Endometrium (tissue), 2 donors: Measurements from ENCODE around the gene ZNF202.
"Not testable (repeated sequence)": the region's sequence is repeated elsewhere in the genome, so short reads cannot be mapped to it uniquely, and the experiment has no call there.

Source experiments
- FAIRE-seq: peaks from 2 replicates; lab custom pipeline; 2012; peaks lifted over from hg19 to GRCh38; lab: Jason Lieb, UNC
- donor health status: control.
- donor health status: control.

ZNF202 gene

DNA sequence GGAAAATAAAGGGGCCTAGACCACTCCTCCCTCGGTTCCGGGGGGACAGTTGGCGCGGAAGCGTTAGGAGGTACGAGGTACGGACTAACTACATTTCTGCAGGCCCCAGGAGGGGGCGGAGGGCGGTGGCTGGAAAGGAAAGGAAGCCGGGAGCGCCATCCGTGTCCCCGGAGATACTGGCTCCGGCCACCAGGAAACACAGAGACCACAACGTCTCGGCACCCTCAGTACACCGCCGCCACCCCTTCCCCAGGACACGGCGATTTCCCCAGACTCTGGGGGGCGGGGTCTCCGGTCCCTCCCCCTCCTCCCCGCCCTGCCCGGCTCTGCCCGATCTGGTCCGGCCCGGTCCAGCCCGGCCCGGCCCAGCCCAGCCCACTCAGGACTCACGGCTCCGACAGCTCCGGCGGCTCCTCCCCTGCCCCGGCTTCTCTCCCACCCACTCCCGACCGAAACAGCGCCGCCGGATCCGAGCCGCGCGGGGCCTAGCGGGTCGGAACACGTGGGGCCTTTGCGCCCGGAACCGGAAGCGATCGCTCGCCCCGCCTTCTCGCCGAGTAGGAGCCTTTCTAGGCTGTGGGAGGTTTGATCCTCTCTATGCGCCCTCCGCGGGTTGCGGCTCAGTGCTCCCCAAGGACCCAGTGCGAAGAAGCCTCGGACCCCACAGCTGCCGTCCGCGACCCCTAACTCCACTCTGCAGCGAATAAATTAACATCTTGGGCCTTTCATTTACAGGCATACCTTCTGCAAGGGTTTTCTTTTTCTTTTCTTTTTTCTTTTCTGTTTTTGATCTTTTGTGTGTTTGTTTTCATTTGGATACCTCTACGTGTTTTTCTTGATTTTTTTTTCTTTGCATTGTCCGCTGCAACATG, at the start of gene ZNF202:
Gene ZNF202, minus strand, starts transcription at position 502 of the 872 bp plus-strand sequence. CDS start 10,772 bp downstream, outside the sequence.
- no peak for FAIRE-seq

DNA sequence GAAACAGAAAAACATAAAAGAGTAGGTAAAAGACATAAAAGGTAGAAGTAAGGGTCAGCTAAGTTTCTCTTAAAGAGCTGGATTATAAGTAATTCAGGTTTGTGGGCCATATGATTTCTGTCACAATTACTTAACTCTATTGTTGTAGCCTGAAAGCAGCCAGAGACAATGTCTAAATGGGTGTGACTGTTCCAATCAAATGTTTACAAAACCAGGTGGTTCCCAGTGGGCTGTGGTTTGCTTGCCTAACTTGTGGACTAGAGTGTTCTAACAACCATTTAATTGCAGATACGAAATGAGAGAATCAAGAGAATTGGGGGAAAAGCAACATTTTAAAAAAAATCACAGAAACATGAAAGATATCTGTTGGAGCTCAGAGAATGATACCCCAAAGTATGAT, 42.1 kb upstream of the ZNF202 start:
- no peak for FAIRE-seq

DNA sequence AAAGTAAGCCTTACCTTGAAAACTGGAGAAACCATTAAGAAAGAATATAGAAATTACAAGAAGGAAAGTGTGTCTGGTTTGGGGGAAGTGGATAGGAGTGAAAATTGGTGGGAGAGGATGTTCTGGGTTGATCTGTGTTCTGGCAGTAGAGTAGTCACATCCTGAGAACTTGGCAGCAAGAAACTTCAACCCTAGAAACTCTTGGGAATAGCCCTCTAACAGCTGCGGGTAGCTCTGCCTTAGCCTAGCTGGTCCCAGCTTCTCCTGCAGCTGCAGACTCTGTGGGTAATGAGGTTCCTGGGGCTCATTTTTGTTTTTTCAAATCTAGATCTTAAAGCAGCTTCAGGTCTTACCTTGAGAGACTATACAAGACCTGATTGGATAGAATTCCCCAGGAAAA, 37.1 kb upstream of the ZNF202 start:
- FAIRE-seq, result no peak

DNA sequence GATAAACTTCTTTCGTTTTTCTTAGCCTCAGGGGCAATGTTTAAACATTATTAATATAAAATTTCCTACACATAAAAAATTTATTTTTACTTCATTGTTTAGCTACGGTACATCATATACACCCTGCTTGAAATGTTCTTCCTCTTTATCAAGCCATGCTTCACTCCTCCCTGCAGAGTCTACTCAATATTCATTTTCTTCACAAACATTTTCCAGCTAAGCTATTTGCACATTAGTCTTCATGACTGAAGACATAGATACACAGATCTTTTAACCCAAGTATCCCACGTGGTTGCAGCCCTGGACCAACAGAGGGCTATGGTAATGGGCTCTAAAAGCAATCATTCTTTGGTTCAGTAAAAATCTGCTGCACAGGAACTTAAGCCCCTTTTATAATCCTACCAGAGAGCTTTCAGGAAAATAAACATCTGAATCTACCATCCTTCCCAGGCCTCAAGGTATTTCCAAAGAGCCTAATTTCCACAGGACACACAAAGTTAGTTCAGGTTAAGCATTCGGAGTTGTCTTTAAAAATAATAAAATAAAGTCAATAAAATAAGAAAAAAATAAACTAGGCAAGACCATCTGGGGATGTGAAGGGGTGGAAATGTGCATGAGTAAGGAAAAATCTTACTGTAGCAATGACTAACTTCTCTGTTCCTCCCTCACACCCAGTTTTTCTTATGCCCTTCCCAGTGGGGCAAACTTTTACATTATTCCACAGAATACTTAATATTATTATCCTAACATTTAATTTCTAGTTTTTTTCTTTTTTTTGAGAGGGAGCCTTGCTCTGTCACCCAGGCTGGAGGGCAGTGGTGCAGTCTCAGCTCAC, 34.5 kb upstream of the ZNF202 start:
- FAIRE-seq, result no peak

DNA sequence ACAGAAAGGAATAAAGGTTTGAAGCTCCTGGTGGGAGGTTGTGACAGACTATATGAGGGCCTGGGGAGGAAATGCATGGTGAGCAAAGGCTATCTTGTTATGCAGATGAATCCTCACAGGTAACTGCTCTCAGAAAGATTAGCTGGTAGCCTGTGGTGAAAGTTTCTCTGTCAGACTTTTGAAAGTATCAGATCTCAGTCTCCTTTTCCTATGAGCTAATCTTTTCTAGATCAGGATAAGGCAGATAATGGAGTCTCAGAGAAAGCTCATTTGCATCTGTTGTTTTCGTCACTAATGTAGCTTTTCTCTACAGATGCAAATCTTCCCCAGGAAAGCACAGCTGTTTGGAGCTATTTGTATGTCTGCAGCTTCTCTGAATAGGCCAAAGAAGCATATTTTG, 33.8 kb upstream of the ZNF202 start:
- no peak for FAIRE-seq

DNA sequence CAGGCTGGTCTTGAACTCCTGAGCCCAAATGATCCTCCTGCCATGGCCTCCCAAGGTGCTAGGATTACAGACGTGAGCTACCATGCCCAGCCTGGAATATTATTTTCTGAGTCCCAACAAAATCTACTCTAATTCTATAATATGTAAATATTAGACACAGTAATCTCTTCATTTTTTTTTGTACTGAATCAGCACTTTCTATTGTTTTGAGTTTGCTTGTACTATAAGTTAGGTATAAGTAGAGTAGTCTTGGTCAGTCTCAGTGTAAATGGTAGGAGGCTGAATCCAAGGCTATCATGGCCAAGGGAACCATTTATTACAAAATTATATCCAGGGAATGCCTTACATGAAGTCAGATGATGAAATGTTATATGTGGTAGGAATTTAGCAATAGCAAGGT, 32.5 kb upstream of the ZNF202 start:
- FAIRE-seq, result no peak

DNA sequence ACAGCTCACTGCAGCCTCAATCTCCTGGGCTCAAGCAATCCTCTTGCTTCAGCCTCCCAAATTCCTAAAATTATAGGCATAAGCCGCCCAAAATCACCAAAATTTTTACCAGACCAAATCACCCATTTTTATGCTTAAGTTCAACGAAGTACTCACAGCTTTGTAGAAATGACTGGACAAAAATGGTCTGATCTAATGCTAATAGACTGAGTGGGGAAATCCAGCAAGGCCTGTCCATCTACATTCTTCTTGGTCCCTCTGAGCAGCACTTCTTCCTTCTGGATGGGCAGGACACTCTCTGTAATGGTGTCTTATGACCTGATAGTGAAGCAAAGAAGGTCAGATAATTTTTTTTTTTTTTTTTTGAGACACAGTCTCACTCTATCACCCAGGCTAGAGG, 31.6 kb upstream of the ZNF202 start:
- FAIRE-seq, result no peak

DNA sequence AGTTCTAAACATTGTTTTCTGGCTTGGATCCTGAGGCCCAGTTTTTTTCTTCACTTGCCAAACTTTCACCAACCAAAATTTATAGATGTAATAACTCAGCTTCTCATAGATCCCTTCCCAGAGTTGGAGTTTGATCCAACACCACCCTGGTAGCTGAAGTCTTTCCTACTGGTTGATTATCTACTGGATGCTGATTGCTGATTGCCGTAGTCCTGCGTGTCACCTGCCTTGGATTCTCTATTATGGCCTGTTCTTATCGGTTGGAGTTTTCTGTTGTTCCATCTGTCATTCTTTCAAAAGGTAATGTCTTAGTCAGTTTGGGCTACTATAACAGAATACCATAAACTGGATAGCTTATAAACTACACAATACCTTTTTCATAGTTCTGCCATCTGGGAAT, 30.2 kb upstream of the ZNF202 start:
- FAIRE-seq, result no peak

DNA sequence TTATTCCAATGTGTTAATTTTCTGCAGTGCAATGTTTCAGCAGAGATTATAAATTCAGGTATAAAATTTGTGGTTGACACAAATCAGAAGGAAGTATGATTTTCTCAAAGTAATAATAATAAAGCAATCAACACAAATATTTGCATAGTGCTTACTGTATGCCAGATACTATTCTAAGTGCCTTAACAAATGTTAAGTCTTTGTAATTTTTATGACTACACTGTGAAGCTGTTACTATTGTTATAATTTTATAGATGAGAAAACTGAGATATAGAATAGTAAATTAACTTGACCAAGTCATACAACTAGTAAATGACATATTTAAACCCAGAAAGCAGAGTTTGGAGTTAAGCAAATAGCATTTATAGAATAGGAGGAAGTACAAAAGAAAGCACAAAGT, 29.3 kb upstream of the ZNF202 start:
- FAIRE-seq, result no peak

DNA sequence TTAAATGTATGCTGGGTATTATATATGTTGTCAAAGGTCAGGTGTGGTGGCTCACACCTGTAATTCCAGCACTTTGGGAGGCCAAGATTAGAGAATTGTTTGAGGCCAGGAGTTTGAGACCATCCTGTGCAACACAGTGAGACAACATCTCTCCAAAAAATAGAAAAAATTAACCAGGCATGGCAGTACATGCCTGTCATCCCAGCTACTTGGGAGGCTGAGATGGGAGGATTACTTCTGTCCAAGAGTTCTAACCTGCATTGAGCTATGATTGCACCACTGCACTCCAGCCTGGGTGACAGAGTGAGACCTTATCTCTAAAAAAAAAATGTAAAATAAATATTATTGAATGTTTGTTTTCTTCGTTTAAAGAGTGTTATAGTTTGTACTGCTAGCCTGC, 24.1 kb upstream of the ZNF202 start:
- FAIRE-seq, result no peak

DNA sequence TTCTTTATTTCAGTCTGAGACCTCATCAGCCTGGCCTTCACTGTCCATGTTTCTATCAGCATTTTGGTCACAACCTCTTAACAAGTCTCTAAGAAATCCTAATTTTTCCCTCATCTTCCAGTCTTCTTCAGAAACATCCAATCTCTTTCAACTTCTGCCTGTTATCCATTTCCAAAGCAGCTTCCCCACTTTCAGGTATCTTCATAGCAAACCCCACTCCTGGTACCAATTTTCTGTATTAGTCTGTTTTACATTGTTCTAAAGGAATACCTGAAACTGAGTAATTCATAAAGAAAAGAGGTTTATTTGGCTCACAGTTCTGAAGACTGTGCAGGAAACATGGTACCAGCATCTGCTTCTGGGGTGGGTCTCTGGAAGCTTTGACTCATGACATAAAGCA, 21.0 kb upstream of the ZNF202 start:
- FAIRE-seq, result no peak

DNA sequence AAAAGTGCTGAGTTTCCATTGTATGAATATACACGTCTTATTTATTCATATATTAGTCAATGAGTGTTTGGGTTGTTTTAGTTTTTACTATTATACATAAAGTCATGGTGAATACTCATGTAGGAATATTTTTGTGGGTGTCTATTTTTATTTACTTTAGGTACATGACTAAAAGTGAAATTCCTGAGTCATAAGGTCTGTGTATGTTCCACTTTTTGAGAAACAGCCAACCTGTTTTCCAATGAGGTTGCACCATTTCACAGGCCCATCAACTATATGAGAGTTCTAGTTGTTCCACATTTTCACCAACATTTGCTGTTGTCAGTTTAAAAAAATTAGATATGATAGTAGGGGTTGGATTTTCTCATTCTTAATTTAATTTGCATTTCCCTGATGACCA, 19.4 kb upstream of the ZNF202 start:
- no peak for FAIRE-seq

DNA sequence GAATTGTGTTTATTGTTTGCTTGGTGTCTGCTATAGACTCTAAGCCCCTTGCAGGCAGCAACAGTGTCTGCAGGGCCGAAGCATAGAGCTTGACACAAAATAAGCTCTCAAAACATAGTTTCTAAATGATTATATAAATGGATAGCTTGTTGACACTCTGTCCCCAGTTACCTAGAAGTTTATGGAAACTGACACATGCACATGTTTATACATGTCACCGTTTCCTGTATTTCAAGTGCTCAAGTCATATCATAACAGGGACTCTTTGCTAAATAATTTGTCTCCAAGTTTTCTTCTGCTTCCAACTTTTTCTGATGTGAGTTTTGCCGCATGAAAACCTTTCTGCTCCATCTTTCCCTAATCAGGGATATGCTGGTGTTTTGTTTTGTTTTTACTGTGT, 16.5 kb upstream of the ZNF202 start:
- FAIRE-seq, result no peak

DNA sequence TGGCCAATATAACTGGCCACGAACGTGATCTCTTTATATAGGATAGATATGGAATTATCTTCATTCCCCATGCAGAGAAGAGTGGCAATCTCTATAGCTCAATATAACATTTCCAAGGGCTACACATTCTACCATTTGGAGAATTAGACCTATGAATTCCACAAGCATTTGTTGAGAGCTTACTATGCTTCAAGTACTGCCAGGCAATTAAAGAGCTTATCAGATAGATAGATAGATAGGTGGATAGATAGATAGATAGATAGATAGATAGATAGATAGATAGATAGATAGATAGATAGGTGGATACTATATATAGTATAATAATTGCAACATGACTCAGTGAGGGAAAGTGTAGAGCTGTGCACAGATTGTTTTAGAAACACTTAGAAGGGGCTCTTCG, 14.4 kb upstream of the ZNF202 start:
- no peak for FAIRE-seq

DNA sequence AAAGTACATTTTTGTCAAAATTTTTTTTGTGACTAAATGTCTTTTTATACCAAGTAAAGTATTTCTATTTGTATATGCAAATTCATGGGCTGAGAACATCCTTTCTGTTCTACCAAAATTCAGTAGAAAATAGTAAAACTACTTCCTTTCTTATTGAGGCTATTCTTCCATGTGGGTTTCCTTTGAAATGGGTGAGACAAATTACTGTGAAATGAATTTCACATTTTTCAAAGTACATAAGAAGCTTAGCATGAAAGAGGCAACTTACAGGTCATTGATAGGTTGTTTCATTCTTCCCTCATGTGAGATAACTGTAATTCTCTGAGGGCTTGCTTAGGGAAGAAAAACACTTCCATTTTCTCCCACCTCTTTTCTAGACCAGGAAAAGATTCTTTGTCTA, 13.9 kb upstream of the ZNF202 start:
- no peak for FAIRE-seq

DNA sequence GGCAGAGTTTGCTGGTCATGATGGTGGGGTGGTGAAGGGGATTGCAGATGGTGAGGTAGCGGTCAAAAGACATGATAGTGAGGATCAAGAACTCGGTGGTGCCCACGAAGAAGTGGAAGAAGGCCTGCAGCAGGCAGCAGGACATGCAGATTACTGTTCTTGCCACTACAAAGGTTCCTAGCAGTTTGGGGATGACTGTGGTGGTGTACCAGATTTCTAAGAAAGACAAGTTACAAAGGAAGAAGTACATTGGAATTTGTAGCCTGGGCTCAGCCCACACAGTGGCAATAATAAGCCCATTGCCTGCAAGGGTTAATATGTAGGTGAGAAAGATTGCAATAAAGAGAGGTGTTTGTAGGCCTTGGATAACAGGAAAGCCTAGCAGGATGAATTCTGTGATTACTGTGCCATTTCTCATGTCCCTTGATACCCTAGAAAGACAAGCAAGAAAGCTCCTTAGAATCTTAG, 12.7 kb upstream of the ZNF202 start, which contains the start of gene OR6X1:
Gene OR6X1, minus strand, starts transcription at position 418 of the 468 bp plus-strand sequence. Its CDS starts 0 bp downstream, at position 418.
- no peak for FAIRE-seq

DNA sequence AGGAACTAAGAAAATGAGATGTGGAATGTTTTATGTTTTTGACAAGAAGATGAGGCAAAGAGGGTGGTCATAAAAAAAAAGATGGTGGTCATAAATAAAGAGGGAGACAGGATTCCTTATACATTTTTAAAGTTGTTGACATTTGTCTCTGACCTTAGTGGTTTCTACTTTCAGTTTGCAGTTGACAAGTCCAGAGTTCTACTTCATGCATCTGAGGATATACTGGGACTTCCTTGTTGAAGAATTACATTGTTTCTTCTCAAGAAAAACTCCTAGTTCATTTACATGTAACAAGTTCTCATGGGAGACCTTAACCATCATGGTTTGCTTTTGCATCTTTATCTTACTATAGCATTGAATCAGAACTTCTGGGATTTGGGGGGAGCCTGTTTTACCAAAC, 11.7 kb upstream of the ZNF202 start:
- no peak for FAIRE-seq

DNA sequence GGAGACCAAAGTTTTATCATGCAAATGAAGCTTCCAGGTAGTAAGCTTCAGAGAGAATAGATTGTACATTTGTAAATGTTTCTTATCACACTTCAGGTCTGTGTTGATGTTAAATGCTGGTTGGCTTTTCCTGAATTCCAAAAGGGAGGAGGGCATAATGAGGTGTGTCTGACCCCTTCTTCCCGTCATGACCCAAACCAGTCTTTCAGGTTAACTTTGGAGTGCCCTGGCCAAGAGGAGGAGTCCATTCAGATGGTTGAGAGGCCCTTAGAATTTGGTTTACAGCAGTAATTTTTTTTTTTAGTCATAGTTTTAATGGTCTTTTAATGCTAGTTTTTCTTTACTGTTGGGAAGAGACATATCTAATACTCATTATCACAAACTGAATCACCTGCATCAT, 10.3 kb upstream of the ZNF202 start:
- no peak for FAIRE-seq

DNA sequence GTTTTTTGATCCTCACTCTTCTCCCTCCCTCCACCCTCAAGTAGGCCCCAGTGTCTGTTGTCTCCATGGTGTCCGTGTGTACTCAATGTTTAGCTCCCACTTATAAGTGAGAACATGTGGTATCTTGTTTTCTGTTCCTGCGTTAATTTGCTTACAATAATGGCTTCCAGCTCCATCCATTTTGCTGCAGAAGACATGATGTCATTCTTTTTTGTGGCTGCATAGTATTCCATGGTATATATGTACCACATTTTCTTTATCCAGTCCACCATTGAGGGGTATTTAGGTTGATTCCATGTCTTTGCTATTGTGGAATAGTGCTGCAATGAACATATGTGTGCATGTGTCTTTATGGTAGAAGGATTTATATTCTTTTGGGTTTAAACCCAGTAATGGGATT, 6.9 kb upstream of the ZNF202 start:
- FAIRE-seq, result not testable (repeated sequence)

DNA sequence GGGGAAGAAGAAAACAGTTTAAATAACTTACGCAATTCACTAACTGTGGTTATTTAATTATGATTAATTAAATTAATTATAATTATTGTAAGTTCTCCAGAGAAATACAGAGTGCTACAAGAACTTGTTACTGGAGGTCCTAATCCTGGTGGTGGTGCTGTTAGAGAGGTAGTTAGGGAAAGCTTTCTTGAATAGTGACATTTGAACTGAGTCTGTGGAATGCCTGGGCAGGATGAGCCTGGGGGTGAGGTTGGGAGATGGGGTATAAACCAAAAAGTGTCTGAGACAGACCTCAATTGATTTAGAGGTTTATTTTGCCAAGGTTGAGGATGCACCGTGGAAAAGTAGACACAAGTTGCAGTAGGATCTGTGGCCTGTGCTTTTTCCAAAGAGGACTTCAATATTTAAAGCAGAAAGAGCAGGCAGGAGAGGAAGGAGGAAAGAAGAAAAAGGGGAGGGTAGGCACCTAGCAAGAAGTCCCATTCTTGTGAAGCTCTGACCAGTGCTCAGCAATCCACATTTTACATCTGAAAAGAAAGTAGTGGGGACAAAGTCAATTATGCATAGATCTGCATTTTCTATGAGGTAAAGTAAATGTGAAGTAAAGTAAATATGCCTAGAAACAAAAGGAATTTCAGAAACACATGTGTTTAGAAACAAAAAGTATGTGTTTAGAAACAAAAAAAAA, 4.4 kb upstream of the ZNF202 start:
- FAIRE-seq, result no peak

DNA sequence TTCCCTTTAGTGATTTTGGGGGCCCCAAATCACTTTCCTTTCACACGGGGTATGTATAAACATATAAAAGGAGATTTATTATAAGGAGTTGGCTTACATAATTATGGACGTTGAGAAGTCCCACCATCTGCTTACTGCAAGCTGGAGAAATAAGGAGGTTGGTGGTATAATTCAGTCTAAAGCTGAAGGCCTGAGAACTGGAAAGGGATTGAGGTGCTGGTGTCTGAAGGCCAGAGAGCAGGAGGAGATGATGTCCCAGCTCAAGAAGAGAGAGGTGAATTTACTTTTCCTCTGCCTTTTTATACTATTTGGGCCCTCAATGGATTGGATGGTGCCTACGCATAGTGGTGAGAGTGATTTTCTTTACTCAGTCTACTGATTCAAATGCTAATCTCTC, 1.3 kb upstream of the ZNF202 start:
- FAIRE-seq, result no peak

DNA sequence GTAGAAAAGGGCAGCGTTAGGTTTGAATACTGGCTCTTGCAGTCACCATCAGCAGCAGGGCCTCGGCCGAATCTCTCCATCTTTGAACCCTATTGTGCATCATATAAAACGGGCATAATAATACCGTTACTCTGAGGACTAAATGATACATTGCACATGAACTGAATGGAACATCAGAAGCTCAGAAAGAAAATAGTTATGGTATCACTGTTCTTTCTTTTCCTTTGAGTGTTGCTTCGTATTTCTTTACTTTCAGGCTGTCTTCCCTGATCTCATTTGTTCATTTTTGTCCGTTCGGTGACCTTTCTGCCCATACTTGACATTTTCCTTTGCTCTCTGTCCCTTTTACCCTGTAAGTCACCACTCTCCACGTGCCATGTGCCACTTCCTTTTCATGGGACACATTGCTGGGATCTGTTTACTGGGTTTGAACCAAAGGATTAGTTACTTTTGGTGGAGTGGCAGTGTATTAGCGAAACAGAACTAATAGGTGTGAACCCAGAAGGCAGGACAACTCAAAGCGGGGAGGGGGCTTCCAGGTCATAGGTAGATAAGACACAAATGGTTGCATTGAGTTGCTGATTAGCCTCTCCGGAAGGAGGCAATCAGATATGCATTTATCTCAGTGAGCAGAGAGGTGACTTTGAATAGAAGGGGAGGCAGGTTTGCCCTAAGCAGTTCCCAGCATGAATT, 717 bp upstream of the ZNF202 start:
- FAIRE-seq, result no peak
